Mucosa of stomach (tissue), 1 donor: ENCODE results near the gene PPP1R8.
A peak's percentile ranks its signal among the peaks of the same experiment; 100 is the strongest.
"Not testable (repeated sequence)": the region's sequence is repeated elsewhere in the genome, so short reads cannot be mapped to it uniquely, and the experiment has no call there.

ENCODE experiments used
- H3K27me3 ChIP-seq: one replicate; pipeline ENCODE4 v1.7.0; 2013; ENCODE audit warnings: mild to moderate bottlenecking, low read length; ENCODE audit not compliant: control insufficient read depth, insufficient read depth
- H3K36me3 ChIP-seq: one replicate; pipeline ENCODE4 v1.7.0; 2013; ENCODE audit warnings: low read length; ENCODE audit not compliant: control insufficient read depth, insufficient read depth
- H3K4me1 ChIP-seq: one replicate; pipeline ENCODE4 v1.7.0; 2013; ENCODE audit warnings: mild to moderate bottlenecking, low read length; ENCODE audit not compliant: control insufficient read depth, insufficient read depth
- H3K4me3 ChIP-seq: one replicate; pipeline ENCODE4 v1.7.0; 2013; ENCODE audit warnings: low read length
- H3K9ac ChIP-seq: one replicate; pipeline ENCODE4 v1.7.0; 2013; ENCODE audit warnings: mild to moderate bottlenecking, low read length, moderate library complexity
- H3K9me3 ChIP-seq: one replicate; pipeline ENCODE4 v1.7.0; 2013; ENCODE audit warnings: mild to moderate bottlenecking, low read length, moderate library complexity; ENCODE audit not compliant: control insufficient read depth
- donor health status: Pancreatic carcinoma.

The PPP1R8 gene

DNA sequence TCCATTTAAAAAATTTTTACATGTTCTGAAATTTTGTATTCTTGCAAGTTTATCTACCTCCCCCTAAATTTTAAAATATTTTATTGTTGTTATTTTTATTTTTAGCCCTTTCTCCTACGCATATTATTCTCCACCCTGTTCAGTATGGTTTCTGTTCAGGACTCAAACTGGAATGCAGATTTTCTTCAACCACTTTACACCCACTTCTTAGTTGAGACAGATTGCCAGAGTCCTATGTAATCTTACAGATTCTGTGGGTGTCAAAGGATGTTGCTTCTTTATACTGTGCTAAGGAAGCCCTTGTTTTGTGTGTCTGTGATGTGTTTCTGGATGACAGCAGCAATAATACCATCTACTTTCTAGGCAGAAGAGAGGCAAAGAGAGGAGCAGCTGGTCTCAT is 20.7 kb upstream of the PPP1R8 start:
- no peaks in the 10 kb centered on the region for H3K36me3 ChIP-seq
- H3K9me3 ChIP-seq, result no peaks in the 10 kb centered on the region
- no peak overlapping the region for H3K9ac ChIP-seq
- H3K27me3 ChIP-seq, result no peaks in the 10 kb centered on the region
- H3K4me3 ChIP-seq, result no peak overlapping the region
- no peaks in the 10 kb centered on the region for H3K4me1 ChIP-seq

DNA sequence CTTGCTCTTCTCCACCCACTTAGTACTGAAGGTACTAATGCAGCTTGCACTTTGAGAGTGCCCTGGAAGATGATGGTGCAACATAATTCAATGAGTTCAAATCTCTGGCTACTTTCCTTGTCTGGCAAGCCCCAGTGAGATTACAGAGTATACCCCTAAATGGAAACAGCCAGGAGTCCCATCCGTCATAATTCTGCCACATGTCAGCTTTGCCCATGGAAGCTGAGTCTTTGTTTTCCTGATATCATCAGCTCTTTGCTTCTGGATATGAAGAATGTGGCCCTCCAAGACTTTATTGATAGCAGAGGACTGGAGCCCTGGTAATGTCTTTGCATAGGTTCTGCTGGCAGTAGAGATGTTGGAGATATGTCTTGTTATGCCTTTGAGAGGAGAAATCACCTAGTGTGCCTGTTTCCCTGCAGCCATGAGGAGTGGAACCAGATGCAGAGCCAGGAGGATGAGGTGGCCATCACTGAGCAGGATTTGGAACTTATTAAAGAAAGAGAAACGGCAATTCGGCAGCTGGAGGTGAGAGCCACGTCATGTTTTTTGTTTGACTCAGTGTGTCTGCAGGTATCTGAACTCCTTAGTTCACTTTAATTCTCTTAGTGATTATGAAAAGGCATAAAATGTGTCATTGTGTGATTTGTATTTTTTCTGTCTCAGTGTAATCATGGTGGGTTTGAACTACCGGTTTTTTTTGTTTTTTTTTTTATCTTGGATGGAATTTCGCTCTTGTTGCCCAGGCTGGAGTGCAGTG is 18.7 kb upstream of the PPP1R8 start:
- Histone ChIP-seq H3K36me3 (no peaks in the 10 kb centered on the region), H3K4me3 (no peak overlapping the region), H3K9me3 (no peaks in the 10 kb centered on the region)

DNA sequence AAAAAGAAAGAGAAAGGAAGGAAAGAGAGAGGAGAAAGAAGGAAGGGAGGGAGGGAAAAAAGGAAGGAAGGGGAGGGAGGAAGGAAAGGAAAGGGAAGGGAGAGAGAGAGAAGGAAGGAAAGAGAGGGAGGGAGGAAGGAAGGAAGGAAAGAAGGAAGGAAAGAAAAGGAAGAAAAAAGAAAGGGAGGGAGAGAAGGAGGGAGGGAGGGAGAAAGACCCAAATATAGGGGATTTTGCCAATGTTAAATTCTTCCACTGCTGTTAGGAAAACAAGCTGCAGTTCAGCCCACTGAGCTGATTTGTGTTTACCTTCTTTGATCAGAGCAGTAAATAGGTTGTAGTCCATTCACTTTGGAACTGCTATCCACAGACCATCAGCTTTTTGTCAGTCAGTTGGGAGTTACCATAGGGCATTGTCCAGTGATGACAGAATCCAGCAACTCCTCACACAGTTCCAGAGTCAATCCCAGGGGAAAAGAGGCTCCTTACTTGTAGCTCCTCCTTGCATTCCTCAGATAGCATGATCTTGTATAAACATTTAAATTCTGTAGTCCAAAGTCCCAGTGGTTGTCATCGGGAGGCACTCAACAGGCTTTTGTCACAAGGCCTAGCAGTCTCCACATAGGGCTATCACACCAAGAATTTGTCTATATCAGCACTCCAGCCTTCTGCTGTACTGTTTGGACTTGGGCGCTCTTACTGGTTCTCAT is 13.5 kb upstream of the PPP1R8 start:
- Histone ChIP-seq H3K27me3 (no peaks in the 10 kb centered on the region), H3K36me3 (no peaks in the 10 kb centered on the region), H3K9ac (no peak overlapping the region), H3K4me3 (no peak overlapping the region), H3K4me1 (peaks cover 13% of the 10 kb centered on the region), H3K9me3 (no peaks in the 10 kb centered on the region)

More for the DNA sequence above, 18.7 kb upstream of the PPP1R8 start:
- peaks cover 3% of the 10 kb centered on the region for H3K4me1 ChIP-seq
- no peak overlapping the region for H3K9ac ChIP-seq
- H3K27me3 ChIP-seq, result no peaks in the 10 kb centered on the region

DNA sequence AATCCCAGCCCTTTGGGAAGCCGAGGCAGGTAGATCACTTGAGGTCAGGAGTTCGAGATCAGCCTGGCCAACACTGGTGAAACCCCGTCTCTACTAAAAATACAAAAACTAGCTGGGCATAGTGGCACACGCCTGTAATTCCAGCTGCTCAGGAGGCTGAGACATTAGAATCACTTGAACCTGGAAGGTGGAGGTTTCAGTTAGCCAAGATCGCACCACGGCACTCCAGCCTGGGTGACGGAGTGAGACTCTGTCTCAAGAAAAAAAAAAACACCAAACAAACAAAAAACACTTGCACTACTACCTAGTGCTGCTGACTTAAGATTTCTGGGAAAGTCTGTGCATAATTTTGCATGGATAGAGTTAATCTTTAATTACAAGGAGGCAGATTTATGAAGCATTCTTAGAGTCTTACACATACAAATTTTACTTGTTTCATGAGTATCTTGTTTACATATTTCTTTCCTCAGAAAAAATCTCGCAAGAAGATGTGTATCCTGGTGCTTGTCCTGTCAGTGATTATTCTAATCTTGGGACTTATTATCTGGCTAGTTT is 8.7 kb upstream of the PPP1R8 start:
- Histone ChIP-seq H3K4me3 (no peak overlapping the region), H3K9me3 (no peaks in the 10 kb centered on the region), H3K27me3 (no peaks in the 10 kb centered on the region), H3K36me3 (no peaks in the 10 kb centered on the region), H3K9ac (no peak overlapping the region), H3K4me1 (peaks cover 10% of the 10 kb centered on the region)

DNA sequence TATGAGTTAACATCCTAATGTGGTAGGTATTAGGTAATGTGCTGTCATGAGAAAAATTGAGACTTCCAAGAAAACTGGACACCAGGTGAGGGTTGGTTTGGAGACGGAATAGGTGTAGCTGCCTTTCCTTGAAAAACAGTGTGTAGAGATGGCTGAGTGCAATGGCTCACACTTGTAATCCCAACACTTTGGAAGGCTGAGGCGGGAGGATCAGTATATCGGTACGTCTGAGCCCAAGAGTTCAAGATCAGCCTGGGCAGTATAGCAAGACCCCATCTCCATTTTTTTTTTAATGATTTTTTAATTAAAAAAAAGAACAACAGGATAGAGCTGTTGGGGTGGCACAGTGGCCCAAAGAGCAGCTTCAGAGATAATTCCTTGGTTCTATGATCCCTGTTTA is 6.8 kb upstream of the PPP1R8 start:
- Histone ChIP-seq H3K27me3 (no peaks in the 10 kb centered on the region), H3K36me3 (no peaks in the 10 kb centered on the region), H3K4me3 (no peak overlapping the region), H3K9me3 (no peaks in the 10 kb centered on the region), H3K9ac (no peak overlapping the region), H3K4me1 (no peaks in the 10 kb centered on the region)

DNA sequence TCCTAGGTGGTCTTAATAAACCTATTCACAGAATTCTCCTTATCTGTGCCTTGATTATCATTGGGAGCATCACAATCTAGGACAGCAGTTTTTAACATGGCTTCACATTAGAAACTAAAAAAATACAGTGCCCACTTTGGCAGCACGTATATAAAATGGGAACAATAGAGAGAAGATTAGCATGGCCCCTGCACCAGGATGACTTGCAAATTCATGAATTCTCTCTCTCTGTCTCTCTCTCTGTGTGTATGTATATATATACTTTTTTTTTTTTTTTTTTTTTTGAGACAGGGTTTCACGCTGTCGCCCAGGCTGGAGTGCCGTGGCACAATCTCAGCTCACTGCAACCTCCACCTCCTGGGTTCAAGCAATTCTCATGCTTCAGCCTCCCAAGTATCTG is 6.2 kb upstream of the PPP1R8 start:
- Histone ChIP-seq H3K4me3 (no peak overlapping the region), H3K9ac (no peak overlapping the region), H3K4me1 (no peaks in the 10 kb centered on the region), H3K27me3 (no peaks in the 10 kb centered on the region), H3K9me3 (no peaks in the 10 kb centered on the region), H3K36me3 (no peaks in the 10 kb centered on the region)

DNA sequence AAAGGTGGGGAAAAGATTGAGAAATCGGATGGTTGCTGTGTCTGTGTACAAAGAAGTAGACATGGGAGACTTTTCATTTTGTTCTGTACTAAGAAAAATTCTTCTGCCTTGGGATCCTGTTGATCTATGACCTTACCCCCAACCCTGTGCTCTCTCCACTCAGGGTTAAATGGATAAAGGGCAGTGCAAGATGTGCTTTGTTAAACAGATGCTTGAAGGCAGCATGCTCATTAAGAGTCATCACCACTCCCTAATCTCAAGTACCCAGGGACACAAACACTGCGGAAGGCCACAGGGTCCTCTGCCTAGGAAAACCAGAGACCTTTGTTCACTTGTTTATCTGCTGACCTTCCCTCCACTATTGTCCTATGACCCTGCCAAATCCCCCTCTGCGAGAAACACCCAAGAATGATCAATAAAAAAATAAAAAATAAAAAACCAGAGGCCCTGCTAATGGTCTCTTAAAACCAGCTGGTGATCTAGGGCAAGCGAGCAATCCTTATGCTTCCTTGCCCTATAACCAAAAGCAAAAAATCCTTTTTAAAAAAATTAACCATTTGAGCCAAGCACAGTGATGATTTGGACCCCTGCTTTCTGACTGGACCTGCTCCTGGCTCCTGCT is 1.1 kb upstream of the PPP1R8 start:
- not testable (repeated sequence) for H3K9me3 ChIP-seq, H3K4me3 ChIP-seq, H3K36me3 ChIP-seq, H3K27me3 ChIP-seq, H3K9ac ChIP-seq
- peaks cover 14% of the 10 kb centered on the region for H3K4me1 ChIP-seq

DNA sequence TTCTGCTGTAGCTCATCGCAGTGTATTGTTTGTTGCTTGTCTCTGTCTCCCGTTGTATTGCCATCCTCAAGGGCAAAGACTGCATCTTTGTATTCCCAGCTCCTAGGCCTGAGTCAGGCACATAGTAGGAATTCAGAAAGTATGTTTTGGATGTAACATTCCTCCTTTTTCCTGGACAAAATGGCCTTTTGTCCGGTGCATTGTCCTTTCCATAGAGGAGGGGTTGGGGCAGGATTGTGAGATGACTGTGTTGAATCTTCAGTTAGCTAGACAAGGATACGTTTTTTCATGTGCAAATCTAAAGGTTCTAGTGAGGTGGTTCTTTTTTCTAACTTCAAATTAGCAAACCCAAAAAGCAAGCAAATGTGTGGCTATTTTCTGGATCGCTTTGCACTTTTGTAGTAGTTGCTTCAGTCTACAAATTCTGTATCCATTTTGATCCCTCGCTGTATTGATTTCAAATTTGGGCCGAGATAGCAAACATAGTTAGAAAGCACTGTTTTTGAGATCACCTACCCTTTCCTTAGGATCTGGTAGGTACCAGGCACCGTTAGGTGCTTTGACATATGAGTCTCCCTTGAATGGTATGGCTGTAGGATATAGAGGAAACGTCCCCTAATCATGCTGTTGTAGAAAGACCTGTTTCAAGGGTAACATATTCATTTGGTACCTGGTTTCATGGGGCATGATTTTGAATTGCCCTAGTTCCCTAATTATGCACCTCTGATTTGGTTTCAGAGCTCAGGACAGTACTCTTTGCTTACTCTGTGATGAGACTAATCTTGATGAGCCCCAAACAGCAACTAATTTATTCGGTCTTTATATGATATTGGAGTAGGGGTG is 1.2 kb downstream of the PPP1R8 start:
- Histone ChIP-seq H3K9ac (peak overlapping the region; percentile 97), H3K4me3 (peak overlapping the region; percentile 69), H3K36me3 (no peaks in the 10 kb centered on the region), H3K9me3 (no peaks in the 10 kb centered on the region), H3K4me1 (peaks cover 14% of the 10 kb centered on the region), H3K27me3 (no peaks in the 10 kb centered on the region)

DNA sequence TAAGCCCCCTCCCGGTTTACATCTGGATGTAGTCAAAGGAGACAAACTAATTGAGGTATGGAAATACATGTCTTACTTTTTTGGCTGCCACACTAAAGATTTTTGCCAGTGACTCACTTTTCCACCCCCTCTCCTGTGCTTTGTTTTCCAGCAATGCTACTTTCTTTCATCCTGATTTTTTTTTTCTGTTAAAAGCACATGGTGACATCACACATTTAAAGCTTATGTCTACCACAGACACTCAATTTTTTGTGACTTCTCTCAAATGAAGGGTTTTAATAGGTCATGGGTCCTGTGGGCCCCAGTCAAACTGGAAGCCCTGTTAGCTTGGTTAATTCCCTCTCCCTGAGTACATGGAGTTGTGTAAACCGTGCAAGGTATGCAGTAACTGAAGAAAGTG is 2.2 kb downstream of the PPP1R8 start:
- no peak overlapping the region for H3K9ac ChIP-seq
- H3K4me3 ChIP-seq, result no peak overlapping the region
- H3K9me3 ChIP-seq, result no peaks in the 10 kb centered on the region
- no peaks in the 10 kb centered on the region for H3K27me3 ChIP-seq
- no peaks in the 10 kb centered on the region for H3K36me3 ChIP-seq
- peaks cover 14% of the 10 kb centered on the region for H3K4me1 ChIP-seq

DNA sequence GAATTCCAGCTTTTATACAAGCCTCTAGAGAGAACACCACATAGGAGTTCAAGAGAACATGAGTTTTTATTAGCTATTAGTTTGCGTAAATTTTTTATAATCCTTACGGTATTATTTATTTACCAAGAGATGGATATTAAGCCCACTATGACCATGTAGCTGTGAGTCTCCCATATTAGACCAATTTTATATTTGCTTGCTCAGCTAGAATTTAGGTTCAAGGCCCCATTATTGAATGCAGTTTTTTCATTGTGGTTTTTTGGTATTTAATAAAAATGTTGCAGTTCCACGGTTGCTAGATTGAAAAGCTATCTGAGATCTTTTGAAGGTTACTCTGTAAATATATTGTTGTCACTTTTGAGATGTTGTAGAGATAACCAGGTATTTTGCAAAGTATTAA is 2.9 kb downstream of the PPP1R8 start:
- H3K4me1 ChIP-seq, result peaks cover 14% of the 10 kb centered on the region
- H3K36me3 ChIP-seq, result no peaks in the 10 kb centered on the region
- no peak overlapping the region for H3K4me3 ChIP-seq
- no peak overlapping the region for H3K9ac ChIP-seq
- H3K9me3 ChIP-seq, result no peaks in the 10 kb centered on the region
- no peaks in the 10 kb centered on the region for H3K27me3 ChIP-seq

DNA sequence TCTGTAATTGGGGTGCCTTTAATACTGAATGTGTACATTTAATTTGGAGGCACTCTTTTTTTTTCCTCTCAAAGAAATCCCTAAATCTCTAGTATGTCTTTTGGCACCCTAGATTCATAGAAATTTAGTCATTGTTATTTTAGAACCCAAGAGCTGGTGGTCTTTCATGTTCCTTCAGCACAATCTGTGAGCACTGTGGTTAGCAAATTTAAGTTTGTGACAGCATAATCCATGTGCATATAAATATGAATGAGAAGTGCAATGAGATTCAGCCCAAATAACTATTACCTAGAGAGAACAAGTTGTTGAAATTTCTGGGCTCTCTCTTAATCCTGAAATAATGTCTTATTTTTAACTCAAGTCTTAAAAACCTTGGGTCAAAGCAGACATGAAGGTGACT is 4.5 kb downstream of the PPP1R8 start:
- Histone ChIP-seq H3K9ac (no peak overlapping the region), H3K4me3 (no peak overlapping the region), H3K4me1 (peaks cover 9% of the 10 kb centered on the region), H3K27me3 (no peaks in the 10 kb centered on the region), H3K36me3 (no peaks in the 10 kb centered on the region), H3K9me3 (no peaks in the 10 kb centered on the region)
